H1 (cell line): ENCODE results near the gene RIT2. TPM values are rescaled to one million over a fixed set of nuclear protein-coding genes. Genes with fewer than 3 reads are reported as not detected.

ENCODE experiments used
- CHD7 ChIP-seq: fragments of 300-600 bp; sonication (generic); IDR thresholded peaks from 2 replicates; pipeline ENCODE4 v1.7.1; 2012; ENCODE audit warnings: low read length, moderate library complexity, mild to moderate bottlenecking, inconsistent platforms; ENCODE audit not compliant: insufficient replicate concordance
- polyA plus RNA-seq, 7 experiments: library from polyadenylated mRNA; depleted of rRNA in 3 of 7; stranded (reverse) in 5 of 7; unstranded in 2 of 7; fragments of >200 nt in 5 of 7; fragments of 200-250 nt in 2 of 7; gene quantifications; 1 replicate in 5 of 7; 2 replicates in 1 of 7; 4 replicates in 1 of 7; pipeline versions ENCODE4 v1.2.1 to v1.2.3, GENCODE V29; 2011 to 2013; ENCODE audit warnings: missing spikeins in 2 of 7, mixed read lengths in 2 of 7
- total RNA-seq: library from RNA; stranded (reverse); fragmentation: NEBNext Ultra II Directional; extraction: Animal tissue kit (Norgen Biotek cat#: 25700); gene quantifications from 2 replicates; pipeline ENCODE4 v1.2.1, GENCODE V29; 2021

The RIT2 gene
- total and polyA plus RNA-seq, 2 of the 8 experiments (the other 6 are each of a cell fraction or from before 2014, with no cell fraction given) = 0.67 to 3.2 TPM

- no peak for TF ChIP-seq CHD7
Measured at GRCh38 chr18:42821492-42821891, 294.0 kb downstream of the RIT2 start (continued).
